B cell (primary cell): ENCODE measurements around the gene ABCB6. TPM values are rescaled to one million over a fixed set of nuclear protein-coding genes. Genes with fewer than 3 reads are reported as not detected.

Experiments
- ATAC-seq: fragments of 200-7000 bp; cut with Tn5 transposase; one replicate; pipeline ENCODE4 v1.10.0; 2021; ENCODE audit warnings: low read depth, mild to moderate bottlenecking, moderate number of reproducible peaks, moderate library complexity
- CTCF ChIA-PET: fragments of 350-600 bp; sonication (Branson Sonifier 250); formaldehyde crosslinking; loops from one replicate; lab custom pipeline; 2021; ENCODE audit warnings: antibody characterized with exemption, inconsistent platforms; lab: Charles Lee
- POLR2A ChIA-PET: fragments of 350-600 bp; sonication (Branson Sonifier 250); formaldehyde crosslinking; loops from one replicate; lab custom pipeline; 2021; ENCODE audit warnings: antibody characterized with exemption; lab: Charles Lee
- DNase-seq: peaks from one replicate; pipeline ENCODE4 v3.0.0; 2013
- H2AFZ ChIP-seq: 2 replicates; pipeline ENCODE4 v1.6.1; 2012; ENCODE audit warnings: mild to moderate bottlenecking, low read depth, low read length; ENCODE audit not compliant: insufficient read depth, poor library complexity, severe bottlenecking
- H3K27ac ChIP-seq, 2 donors: 1 replicate in 1 of 2; 2 replicates in 1 of 2; pipeline ENCODE4 v1.5.1; 2012 to 2013; ENCODE audit warnings: low read length in 2 of 2, mild to moderate bottlenecking in 2 of 2, moderate library complexity in 1 of 2
- H3K27me3 ChIP-seq, 4 experiments: fragments of 200-600 bp in 1 of 4; sonication (generic) in 1 of 4; replicated peaks in 1 of 4; 1 replicate in 2 of 4; 2 replicates in 2 of 4; pipeline versions ENCODE4 v1.6.1 to v1.7.0; 2013 to 2016; ENCODE audit warnings: low read length in 3 of 4, mild to moderate bottlenecking in 2 of 4, mixed read lengths in 1 of 4, moderate library complexity in 1 of 4; ENCODE audit not compliant: insufficient read depth in 4 of 4, control insufficient read depth in 3 of 4; ENCODE audit errors: control extremely low read depth in 1 of 4
- H3K36me3 ChIP-seq, 2 experiments: replicated peaks in 1 of 2; 1 replicate in 1 of 2; 2 replicates in 1 of 2; pipeline versions ENCODE4 v1.6.1 to v1.7.1; 2013; ENCODE audit warnings: low read length in 1 of 2; ENCODE audit not compliant: insufficient read depth in 2 of 2, control insufficient read depth in 1 of 2; ENCODE audit errors: control extremely low read depth in 1 of 2, extremely low read depth in 1 of 2
- H3K4me1 ChIP-seq, 2 donors: fragments of 200-600 bp in 1 of 2; sonication (generic) in 1 of 2; 1 replicate in 1 of 2; 2 replicates in 1 of 2; pipeline versions ENCODE4 v1.5.1 to v1.6.1; 2013 to 2017; ENCODE audit warnings: low read length in 2 of 2; ENCODE audit not compliant: control insufficient read depth in 2 of 2, insufficient read depth in 2 of 2
- H3K4me2 ChIP-seq: replicated peaks from 2 replicates; pipeline ENCODE3; 2012; ENCODE audit warnings: mild to moderate bottlenecking, low read depth, low read length; ENCODE audit not compliant: poor library complexity, severe bottlenecking
- H3K4me3 ChIP-seq, 5 experiments: fragments of 200-600 bp in 1 of 5; sonication (generic) in 1 of 5; 1 replicate in 3 of 5; 2 replicates in 2 of 5; pipeline versions ENCODE4 v1.5.1 to v1.7.0; 2011 to 2016; ENCODE audit warnings: low read length in 4 of 5, mild to moderate bottlenecking in 4 of 5, low read depth in 2 of 5, control low read depth in 1 of 5, moderate library complexity in 1 of 5; ENCODE audit not compliant: insufficient read depth in 1 of 5; ENCODE audit errors: control extremely low read depth in 1 of 5, extremely low read depth in 1 of 5
- H3K79me2 ChIP-seq: fragments of 200-600 bp; sonication (generic); one replicate; pipeline ENCODE4 v1.6.0; 2016; ENCODE audit warnings: low read length; ENCODE audit not compliant: control insufficient read depth, insufficient read depth
- H3K9ac ChIP-seq: fragments of 200-600 bp; sonication (generic); 2 replicates; pipeline ENCODE4 v1.6.1; 2017; ENCODE audit warnings: mild to moderate bottlenecking, low read length, moderate library complexity
- H3K9me3 ChIP-seq, 3 donors: one replicate each; pipeline versions ENCODE4 v1.6.1 to v1.7.1; 2013; ENCODE audit warnings: low read length in 2 of 3; ENCODE audit not compliant: control insufficient read depth in 2 of 3, insufficient read depth in 1 of 3; ENCODE audit errors: control extremely low read depth in 1 of 3
- H4K20me1 ChIP-seq: 2 replicates; pipeline ENCODE4 v1.6.0; 2012; ENCODE audit warnings: mild to moderate bottlenecking, low read length; ENCODE audit not compliant: insufficient read depth, control insufficient read depth, poor library complexity, severe bottlenecking
- H3K27ac Mint-ChIP-seq: one replicate; pipeline ENCODE4 v1.8.0; 2021; ENCODE audit warnings: mixed read lengths
- H3K27me3 Mint-ChIP-seq: one replicate; pipeline ENCODE4 v1.8.0; 2021; ENCODE audit warnings: mixed read lengths
- H3K4me1 Mint-ChIP-seq: one replicate; pipeline ENCODE4 v1.8.0; 2021; ENCODE audit warnings: mixed read lengths
- H3K4me3 Mint-ChIP-seq: one replicate; pipeline ENCODE4 v1.8.0; 2021; ENCODE audit warnings: mixed read lengths
- H3K9me3 Mint-ChIP-seq: one replicate; pipeline ENCODE4 v1.8.0; 2022; ENCODE audit warnings: mixed read lengths; ENCODE audit not compliant: insufficient read depth
- CTCF ChIP-seq: fragments of 200-600 bp; IDR thresholded peaks from one replicate; pipeline ENCODE4 v1.8.0; 2022; ENCODE audit warnings: antibody characterized with exemption, mild to moderate bottlenecking
- EZH2 ChIP-seq: IDR thresholded peaks from 2 replicates; pipeline ENCODE4 v1.6.1; 2012; ENCODE audit warnings: borderline replicate concordance, low read depth, mild to moderate bottlenecking, moderate library complexity, low read length; ENCODE audit not compliant: insufficient read depth, poor library complexity, severe bottlenecking
- WGBS: methylation state at CpG from one replicate; pipeline ENCODE4 v1.1.5; 2013; ENCODE audit warnings: missing lambda C conversion rate; ENCODE audit not compliant: insufficient coverage; 5-methylcytosine and 5-hydroxymethylcytosine counted together
- intact Hi-C: fragments of 100-400 bp; cut with micrococcal nuclease; formaldehyde crosslinking; loops from one replicate; pipeline ENCODE4 v1.10.0; 2022
- polyA plus RNA-seq: library from polyadenylated mRNA; depleted of rRNA; stranded (reverse); fragments of >200 nt; gene quantifications from 2 replicates; pipeline ENCODE4 v1.2.3, GENCODE V29; 2012
- total RNA-seq, 2 donors: library from RNA; stranded (reverse); fragments of 120-200 nt in 1 of 2; gene quantifications; 1 replicate in 1 of 2; 2 replicates in 1 of 2; pipeline versions ENCODE4 v1.2.3 to v1.2.4, GENCODE V29; 2013 to 2022

The ABCB6 gene
- total and polyA plus RNA-seq, 2 donors (not counting 1 experiment from before 2014, with no cell fraction given): 10.5 to 15.3 TPM

GRCh38 chr2:219214141-219214540, 4.6 kb downstream of the ABCB6 start:
- Histone ChIP-seq H3K9me3 (no peaks in the 10 kb centered on the region), H4K20me1 (peaks cover under 1% of the 10 kb centered on the region), H3K4me3 (no peak overlapping the region), H3K27me3 (no peaks in the 10 kb centered on the region), H3K79me2 (no peaks in the 10 kb centered on the region), H3K9ac (no peak overlapping the region), H3K36me3 (peaks cover 3 to 8% of the 10 kb centered on the region in 2 experiments), H3K4me2 (no peak overlapping the region), H3K4me1 (peaks cover 15 to 23% of the 10 kb centered on the region in 2 donors), H3K27ac (no peak overlapping the region), H2AFZ (no peak overlapping the region)
- Mint-ChIP-seq H3K9me3 (no peaks in the 10 kb centered on the region), H3K27ac (no peak overlapping the region), H3K27me3 (no peaks in the 10 kb centered on the region), H3K4me1 (peaks cover 23% of the 10 kb centered on the region), H3K4me3 (no peak overlapping the region)
- 97% methylated on average over 12 of the region's 15 CpGs for WGBS
- ChIA-PET CTCF (interaction anchor here (1.0 to 7.3 kb wide), 5 partner anchors 38 to 65 kb away, joined by 3 to 65 read pairs (median 5); partner anchors contain the start of genes DNAJB2, NHEJ1 and TUBA4A), POLR2A (no interaction called here)
- intact Hi-C loops: no loop called here
- no peak for ATAC-seq
- DNase-seq: no peak
- TF ChIP-seq EZH2 (no peak), CTCF (no peak)

DNA sequence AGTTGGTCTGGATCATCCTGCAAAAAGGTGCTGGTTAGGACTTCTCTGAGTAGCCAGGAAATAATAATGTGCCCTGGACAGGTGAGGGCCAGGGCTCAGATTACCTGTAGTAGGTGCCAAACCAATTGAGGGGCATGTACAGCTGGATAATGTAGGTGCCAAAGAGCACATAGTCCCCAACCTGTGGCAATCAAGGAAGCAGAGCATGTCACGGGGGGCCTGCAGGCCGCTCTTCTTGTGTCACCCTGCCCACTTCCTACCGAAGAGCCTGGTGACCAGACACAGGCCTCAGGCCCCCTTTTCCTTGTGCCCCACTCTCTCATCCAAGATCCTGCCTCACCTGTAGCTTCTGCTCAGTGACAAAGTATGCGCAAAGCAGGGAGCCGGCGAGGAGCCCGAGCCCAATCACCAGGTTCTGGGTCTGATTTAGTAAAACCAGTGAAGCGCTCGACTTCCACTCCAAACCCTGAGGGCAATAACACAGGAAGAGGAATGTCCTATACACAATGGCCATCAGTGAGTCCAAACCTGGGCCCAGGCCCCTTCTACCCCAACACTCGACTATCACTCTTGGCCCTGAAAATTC, 5.2 kb downstream of the ABCB6 start:
- ChIA-PET POLR2A (no interaction called here), CTCF (interaction anchor here (1.0 to 7.3 kb wide), 6 partner anchors 39 to 81 kb away, joined by 3 to 65 read pairs (median 12); partner anchors contain the start of genes DNAJB2, NHEJ1, SLC23A3 and TUBA4A)
- intact Hi-C loops: no loop called here
- no peak overlapping the region for H3K27ac ChIP-seq
- DNase-seq (no peak), ATAC-seq (no peak)
- Mint-ChIP-seq H3K4me3 (no peak overlapping the region), H3K9me3 (no peaks in the 10 kb centered on the region), H3K27ac (no peak overlapping the region), H3K4me1 (peaks cover 20% of the 10 kb centered on the region), H3K27me3 (no peaks in the 10 kb centered on the region)
- no peak overlapping the region for H3K4me3 ChIP-seq
- no peak overlapping the region for H3K9ac ChIP-seq
- 99% methylated on average over 10 of the region's 10 CpGs for WGBS
- H3K9me3 ChIP-seq: no peaks in the 10 kb centered on the region
- peaks cover 14 to 20% of the 10 kb centered on the region in 2 donors for H3K4me1 ChIP-seq
- TF ChIP-seq CTCF (no peak), EZH2 (no peak)
- no peak overlapping the region for H2AFZ ChIP-seq
- H3K79me2 ChIP-seq: no peaks in the 10 kb centered on the region
- no peaks in the 10 kb centered on the region for H3K27me3 ChIP-seq
- no peak overlapping the region for H3K4me2 ChIP-seq
- H4K20me1 ChIP-seq: no peaks in the 10 kb centered on the region
- peaks cover 4 to 13% of the 10 kb centered on the region in 2 experiments for H3K36me3 ChIP-seq
